ENCODE results near the gene KCNK1. TPM values are rescaled to one million over a fixed set of nuclear protein-coding genes. Genes with fewer than 3 reads are reported as not detected.

KCNK1 gene
- total RNA-seq, 6 experiments from 2014 or later = not detected

DNA sequence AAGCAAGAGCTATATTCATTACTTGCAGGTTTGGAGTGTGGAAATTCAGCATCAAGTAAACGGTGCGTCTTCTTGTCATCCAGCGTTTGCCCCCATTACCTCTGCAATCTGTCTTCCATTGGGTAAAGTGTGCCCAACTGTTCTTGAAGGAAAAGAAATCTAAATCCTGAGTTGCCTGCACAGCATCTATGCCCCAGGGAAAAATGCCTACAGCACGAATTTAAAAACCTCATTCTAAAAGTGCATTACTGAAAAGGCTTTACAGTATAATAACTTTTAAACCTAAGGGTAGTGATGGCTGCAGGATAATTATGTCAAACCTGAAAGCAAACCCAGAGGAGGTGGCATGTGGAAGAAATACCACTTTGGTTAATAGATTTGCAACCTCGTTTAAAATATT is 37.2 kb downstream of the KCNK1 start:
- no peak overlapping the region for H3K27ac Mint-ChIP-seq
- no peaks in the 10 kb centered on the region for H3K27me3 Mint-ChIP-seq (ENCODE audit: insufficient read depth)
- TF ChIP-seq, protein P1, sequence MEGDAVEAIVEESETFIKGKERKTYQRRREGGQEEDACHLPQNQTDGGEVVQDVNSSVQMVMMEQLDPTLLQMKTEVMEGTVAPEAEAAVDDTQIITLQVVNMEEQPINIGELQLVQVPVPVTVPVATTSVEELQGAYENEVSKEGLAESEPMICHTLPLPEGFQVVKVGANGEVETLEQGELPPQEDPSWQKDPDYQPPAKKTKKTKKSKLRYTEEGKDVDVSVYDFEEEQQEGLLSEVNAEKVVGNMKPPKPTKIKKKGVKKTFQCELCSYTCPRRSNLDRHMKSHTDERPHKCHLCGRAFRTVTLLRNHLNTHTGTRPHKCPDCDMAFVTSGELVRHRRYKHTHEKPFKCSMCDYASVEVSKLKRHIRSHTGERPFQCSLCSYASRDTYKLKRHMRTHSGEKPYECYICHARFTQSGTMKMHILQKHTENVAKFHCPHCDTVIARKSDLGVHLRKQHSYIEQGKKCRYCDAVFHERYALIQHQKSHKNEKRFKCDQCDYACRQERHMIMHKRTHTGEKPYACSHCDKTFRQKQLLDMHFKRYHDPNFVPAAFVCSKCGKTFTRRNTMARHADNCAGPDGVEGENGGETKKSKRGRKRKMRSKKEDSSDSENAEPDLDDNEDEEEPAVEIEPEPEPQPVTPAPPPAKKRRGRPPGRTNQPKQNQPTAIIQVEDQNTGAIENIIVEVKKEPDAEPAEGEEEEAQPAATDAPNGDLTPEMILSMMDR (IDR thresholded peaks at IDR 0.05) = no peak
- no peak overlapping the region for H3K4me3 Mint-ChIP-seq
- no peaks in the 10 kb centered on the region for H3K4me1 Mint-ChIP-seq (ENCODE audit: low read depth)
- no peak for DNase-seq
- H3K36me3 Mint-ChIP-seq (ENCODE audit: low read depth) = no peaks in the 10 kb centered on the region
- peaks cover 44% of the 10 kb centered on the region for H3K9me3 Mint-ChIP-seq

DNA sequence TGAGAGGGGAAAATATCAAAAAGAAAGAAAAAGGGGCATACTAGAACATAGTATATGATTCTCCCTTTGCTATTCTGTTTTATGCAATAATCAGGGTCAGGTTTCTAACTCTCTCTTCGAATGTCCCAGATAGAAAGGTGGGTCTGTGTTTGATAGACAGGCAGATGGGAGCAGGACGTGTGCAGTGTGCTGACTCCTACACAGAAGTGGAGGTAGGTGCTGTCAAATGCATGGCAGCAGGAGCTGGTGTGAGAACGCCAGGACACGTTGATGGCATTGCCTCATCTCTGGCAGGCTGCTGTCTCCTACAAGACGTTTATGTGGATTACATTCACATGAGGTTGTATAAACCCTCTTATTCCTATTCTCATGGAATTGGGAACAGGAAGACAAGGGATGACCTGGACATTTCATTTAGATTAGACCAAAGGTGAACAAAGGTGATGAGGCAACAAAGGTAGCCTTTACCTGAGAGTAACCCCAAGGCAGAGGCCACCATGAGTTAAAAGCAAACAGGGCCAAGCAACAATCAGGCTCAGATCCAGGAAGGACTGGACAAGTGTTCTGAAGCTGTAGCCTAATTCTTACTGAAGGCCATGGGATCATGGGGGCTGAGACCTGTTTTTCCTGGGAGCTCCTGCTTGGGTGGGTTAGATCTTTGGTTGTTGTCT is 37.8 kb downstream of the KCNK1 start:
- no peaks in the 10 kb centered on the region for H3K4me1 Mint-ChIP-seq (ENCODE audit: low read depth)
- no peaks in the 10 kb centered on the region for H3K27me3 Mint-ChIP-seq (ENCODE audit: insufficient read depth)
- H3K4me3 Mint-ChIP-seq = no peak overlapping the region
- H3K36me3 Mint-ChIP-seq (ENCODE audit: low read depth) = no peaks in the 10 kb centered on the region
- peaks cover 45% of the 10 kb centered on the region for H3K9me3 Mint-ChIP-seq
- DNase-seq = no peak
- TF ChIP-seq, protein P1 (IDR thresholded peaks at IDR 0.05) = no peak
- H3K27ac Mint-ChIP-seq = no peak overlapping the region

DNA sequence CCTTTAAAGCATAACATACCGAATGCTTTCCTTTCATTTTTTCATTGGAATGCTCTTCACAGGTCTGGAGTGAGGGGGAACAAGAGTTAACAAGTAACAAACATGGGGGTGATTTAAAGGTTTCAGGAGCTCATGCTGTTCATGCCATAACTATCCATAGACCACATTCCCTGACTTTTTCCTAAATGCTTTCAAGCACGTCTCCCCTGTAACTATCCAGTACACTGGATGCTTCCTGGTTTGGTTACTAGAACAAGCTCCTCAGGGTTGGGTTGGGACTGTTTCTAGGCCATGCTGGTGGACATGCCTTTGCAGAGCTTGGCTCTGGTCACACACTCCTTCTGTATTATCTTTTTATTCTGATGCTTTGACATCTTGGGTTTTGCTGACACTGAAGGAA is 38.6 kb downstream of the KCNK1 start:
- H3K27ac Mint-ChIP-seq = no peak overlapping the region
- TF ChIP-seq, protein P1 (IDR thresholded peaks at IDR 0.05) = no peak
- H3K4me3 Mint-ChIP-seq = no peak overlapping the region
- H3K4me1 Mint-ChIP-seq (ENCODE audit: low read depth) = no peaks in the 10 kb centered on the region
- H3K27me3 Mint-ChIP-seq (ENCODE audit: insufficient read depth) = no peaks in the 10 kb centered on the region
- DNase-seq = no peak
- H3K9me3 Mint-ChIP-seq = peaks cover 52% of the 10 kb centered on the region
- no peaks in the 10 kb centered on the region for H3K36me3 Mint-ChIP-seq (ENCODE audit: low read depth)

DNA sequence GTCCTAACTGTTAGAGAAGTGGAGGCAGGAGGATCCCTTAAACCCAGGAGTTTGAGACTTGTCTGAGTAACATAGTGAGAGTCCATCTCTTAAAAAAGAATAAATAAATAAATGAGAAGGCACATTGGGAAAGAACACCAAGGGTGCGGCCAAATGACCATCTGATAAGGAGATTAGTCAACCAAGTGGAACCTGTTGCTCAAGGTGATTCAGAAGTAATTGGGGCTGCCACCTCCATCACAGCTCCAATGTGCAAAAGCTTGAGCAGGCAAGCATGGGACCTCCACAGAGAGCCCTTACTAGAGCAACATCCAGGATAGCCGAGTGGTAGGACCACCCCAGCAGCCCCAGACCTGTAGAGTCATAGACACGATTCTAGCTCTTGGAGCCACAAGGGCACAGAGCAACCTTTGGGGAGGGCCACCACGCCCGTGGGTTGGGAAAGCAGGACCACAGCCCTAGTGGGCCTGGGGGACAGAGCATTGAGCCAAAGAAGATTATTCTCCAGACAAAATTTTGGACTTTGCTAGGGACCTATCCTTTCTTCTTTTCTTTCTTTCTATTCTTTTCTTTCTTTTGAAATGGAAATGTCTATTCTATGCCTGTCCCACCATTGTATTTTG is 40.9 kb downstream of the KCNK1 start:
- Mint-ChIP-seq H3K27ac (no peak overlapping the region), H3K36me3 (ENCODE audit: low read depth) (no peaks in the 10 kb centered on the region), H3K4me3 (no peak overlapping the region), H3K9me3 (peaks cover 56% of the 10 kb centered on the region), H3K27me3 (ENCODE audit: insufficient read depth) (no peaks in the 10 kb centered on the region), H3K4me1 (ENCODE audit: low read depth) (no peaks in the 10 kb centered on the region)
- TF ChIP-seq, protein P1 (IDR thresholded peaks at IDR 0.05) = no peak
- DNase-seq = no peak

DNA sequence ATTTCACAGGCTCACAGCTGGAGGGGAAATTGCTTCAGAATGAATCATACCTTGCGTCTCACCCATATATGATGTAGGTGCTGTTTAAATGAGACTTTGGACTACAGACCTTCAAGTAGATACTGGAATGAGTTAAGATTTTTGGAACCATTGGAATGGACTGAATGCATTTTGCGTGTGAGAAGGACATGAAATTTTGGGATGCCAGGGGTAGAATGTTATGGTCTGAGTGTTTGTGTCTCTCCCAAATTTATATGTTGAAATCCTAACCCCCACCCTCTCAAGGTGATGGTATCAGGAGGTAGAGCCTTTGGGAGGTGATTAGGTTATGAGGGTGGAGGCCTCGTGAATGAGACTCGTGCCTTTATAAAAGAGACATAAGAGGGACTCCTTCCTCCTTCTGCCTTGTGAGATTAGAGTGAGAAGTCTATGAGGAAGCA is 41.4 kb downstream of the KCNK1 start:
- Mint-ChIP-seq H3K4me3 (no peak overlapping the region), H3K27me3 (ENCODE audit: insufficient read depth) (no peaks in the 10 kb centered on the region), H3K9me3 (peaks cover 50% of the 10 kb centered on the region), H3K36me3 (ENCODE audit: low read depth) (no peaks in the 10 kb centered on the region), H3K4me1 (ENCODE audit: low read depth) (no peaks in the 10 kb centered on the region), H3K27ac (no peak overlapping the region)
- TF ChIP-seq, protein P1 (IDR thresholded peaks at IDR 0.05) = no peak
- DNase-seq = no peak
